ENCODE measurements around the gene TMEM151B.

GRCh38 chr6:44265007-44265721, 5.1 kb upstream of the TMEM151B start, which contains the start of gene NFKBIE:
- TF ChIP-seq, protein P1, sequence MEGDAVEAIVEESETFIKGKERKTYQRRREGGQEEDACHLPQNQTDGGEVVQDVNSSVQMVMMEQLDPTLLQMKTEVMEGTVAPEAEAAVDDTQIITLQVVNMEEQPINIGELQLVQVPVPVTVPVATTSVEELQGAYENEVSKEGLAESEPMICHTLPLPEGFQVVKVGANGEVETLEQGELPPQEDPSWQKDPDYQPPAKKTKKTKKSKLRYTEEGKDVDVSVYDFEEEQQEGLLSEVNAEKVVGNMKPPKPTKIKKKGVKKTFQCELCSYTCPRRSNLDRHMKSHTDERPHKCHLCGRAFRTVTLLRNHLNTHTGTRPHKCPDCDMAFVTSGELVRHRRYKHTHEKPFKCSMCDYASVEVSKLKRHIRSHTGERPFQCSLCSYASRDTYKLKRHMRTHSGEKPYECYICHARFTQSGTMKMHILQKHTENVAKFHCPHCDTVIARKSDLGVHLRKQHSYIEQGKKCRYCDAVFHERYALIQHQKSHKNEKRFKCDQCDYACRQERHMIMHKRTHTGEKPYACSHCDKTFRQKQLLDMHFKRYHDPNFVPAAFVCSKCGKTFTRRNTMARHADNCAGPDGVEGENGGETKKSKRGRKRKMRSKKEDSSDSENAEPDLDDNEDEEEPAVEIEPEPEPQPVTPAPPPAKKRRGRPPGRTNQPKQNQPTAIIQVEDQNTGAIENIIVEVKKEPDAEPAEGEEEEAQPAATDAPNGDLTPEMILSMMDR (IDR thresholded peaks at IDR 0.05 in 4 of 5, conservative IDR thresholded peaks at IDR 0.05 in 1 of 5) = peak in 4 of 5 experiments; percentile 5 to 28 (median 20)
- TF ChIP-seq POLR2A (IDR thresholded peaks at IDR 0.05) = peak; percentile 80 to 82
